Common myeloid progenitor, CD34-positive (primary cell): Measurements from ENCODE around the gene CLEC16A.
A peak's percentile ranks its signal among the peaks of the same experiment; 100 is the strongest.

Experiments
- CTCF ChIA-PET: fragments of 350-600 bp; sonication (Branson Sonifier 250); formaldehyde crosslinking; loops from one replicate; lab custom pipeline; 2021; ENCODE audit warnings: antibody characterized with exemption; lab: Charles Lee
- POLR2A ChIA-PET: fragments of 350-600 bp; sonication (Branson Sonifier 250); formaldehyde crosslinking; loops from one replicate; lab custom pipeline; 2021; ENCODE audit warnings: antibody characterized with exemption; lab: Charles Lee
- DNase-seq, 3 donors: peaks; one replicate each; pipeline versions ENCODE4 v3.0.0 to v3.0.0-alpha.2; 2013
- H3K27ac ChIP-seq, 2 experiments: 1 replicate in 1 of 2; 2 replicates in 1 of 2; pipeline ENCODE4 v1.7.0; 2013; ENCODE audit warnings: inconsistent platforms in 2 of 2, low read length in 2 of 2, mild to moderate bottlenecking in 2 of 2, low read depth in 1 of 2, moderate library complexity in 1 of 2; ENCODE audit not compliant: severe bottlenecking in 2 of 2, insufficient read depth in 1 of 2, poor library complexity in 1 of 2
- H3K27me3 ChIP-seq, 5 experiments: replicated peaks in 2 of 5; 1 replicate in 3 of 5; 2 replicates in 2 of 5; pipeline versions ENCODE4 v1.6.1 to v1.7.0; 2013; ENCODE audit warnings: low read length in 4 of 5, mild to moderate bottlenecking in 2 of 5, moderate library complexity in 2 of 5, inconsistent platforms in 1 of 5; ENCODE audit not compliant: insufficient read depth in 5 of 5, control insufficient read depth in 4 of 5
- H3K36me3 ChIP-seq, 4 experiments: 1 replicate in 2 of 4; 2 replicates in 2 of 4; pipeline versions ENCODE4 v1.6.1 to v1.7.0; 2013; ENCODE audit warnings: low read length in 3 of 4, control low read depth in 1 of 4, mild to moderate bottlenecking in 1 of 4; ENCODE audit not compliant: control insufficient read depth in 4 of 4, insufficient read depth in 4 of 4
- H3K4me1 ChIP-seq, 4 experiments: 1 replicate in 3 of 4; 2 replicates in 1 of 4; pipeline versions ENCODE4 v1.6.1 to v1.7.1; 2013; ENCODE audit warnings: low read length in 3 of 4, mild to moderate bottlenecking in 3 of 4, control low read depth in 1 of 4, inconsistent platforms in 1 of 4, moderate library complexity in 1 of 4; ENCODE audit not compliant: control insufficient read depth in 4 of 4, insufficient read depth in 4 of 4; ENCODE audit errors: control extremely low read depth in 1 of 4
- H3K4me3 ChIP-seq, 7 experiments: 1 replicate in 4 of 7; 2 replicates in 3 of 7; pipeline versions ENCODE4 v1.5.1 to v1.7.0; 2013; ENCODE audit warnings: mild to moderate bottlenecking in 7 of 7, low read length in 6 of 7, moderate library complexity in 6 of 7, inconsistent platforms in 2 of 7, low read depth in 2 of 7, control low read depth in 1 of 7; ENCODE audit not compliant: insufficient read depth in 4 of 7, control insufficient read depth in 1 of 7; ENCODE audit errors: extremely low read depth in 1 of 7
- H3K9me3 ChIP-seq, 5 experiments: 1 replicate in 4 of 5; 2 replicates in 1 of 5; pipeline versions ENCODE4 v1.6.1 to v1.7.1; 2013; ENCODE audit warnings: low read length in 4 of 5, mild to moderate bottlenecking in 2 of 5, inconsistent platforms in 1 of 5, low read depth in 1 of 5, moderate library complexity in 1 of 5; ENCODE audit not compliant: control insufficient read depth in 4 of 5, insufficient read depth in 2 of 5; ENCODE audit errors: control extremely low read depth in 1 of 5
- WGBS: methylation state at CpG from one replicate; pipeline ENCODE4 v1.1.5; 2013; ENCODE audit not compliant: insufficient coverage; 5-methylcytosine and 5-hydroxymethylcytosine counted together

The CLEC16A gene

GRCh38 chr16:11204513-11205047, 260.2 kb downstream of the CLEC16A start:
- H3K4me1 ChIP-seq = peaks cover 2 to 76% (median 38%) of the 10 kb centered on the region in 4 experiments
- DNase-seq = no peak
- no peak overlapping the region for H3K4me3 ChIP-seq
- peaks cover 0 to 8% (median 4%) of the 10 kb centered on the region in 5 experiments for H3K9me3 ChIP-seq
- 89% methylated on average over 3 of the region's 4 CpGs for WGBS
- CTCF ChIA-PET = no interaction called here
- H3K27me3 ChIP-seq = no peaks in the 10 kb centered on the region
- H3K36me3 ChIP-seq = no peaks in the 10 kb centered on the region
- H3K27ac ChIP-seq = no peak overlapping the region
- POLR2A ChIA-PET = no interaction called here

- ChIA-PET CTCF (interaction anchor here (0.9 to 1.1 kb wide), 2 partner anchors 9 to 14 kb away, joined by 3 to 7 read pairs; no protein-coding TSS in a partner anchor), POLR2A (no interaction called here)
- peak in 1 of 3 donors; percentile 9 for DNase-seq
- Histone ChIP-seq H3K4me1 (peaks cover 2 to 78% (median 38%) of the 10 kb centered on the region in 4 experiments), H3K27me3 (no peaks in the 10 kb centered on the region), H3K4me3 (no peak overlapping the region), H3K36me3 (no peaks in the 10 kb centered on the region), H3K9me3 (peaks cover 0 to 8% (median 4%) of the 10 kb centered on the region in 5 experiments), H3K27ac (no peak overlapping the region)
- 91% methylated on average over 19 of the region's 19 CpGs for WGBS
Measured at GRCh38 chr16:11205065-11205699, 260.8 kb downstream of the CLEC16A start.

GRCh38 chr16:11205754-11206581, 261.6 kb downstream of the CLEC16A start:
- Histone ChIP-seq H3K4me1 (peaks cover 2 to 74% (median 33%) of the 10 kb centered on the region in 4 experiments), H3K27me3 (no peaks in the 10 kb centered on the region), H3K36me3 (no peaks in the 10 kb centered on the region), H3K9me3 (peaks cover 0 to 8% (median 4%) of the 10 kb centered on the region in 5 experiments), H3K27ac (no peak overlapping the region), H3K4me3 (no peak overlapping the region)
- POLR2A ChIA-PET = no interaction called here
- peak in 1 of 3 donors; percentile 14 for DNase-seq
- 66% methylated on average over 10 of the region's 13 CpGs for WGBS
- CTCF ChIA-PET = interaction anchor here (0.8 to 2.0 kb wide), 4 partner anchors 8 to 15 kb away, joined by 3 to 11 read pairs (median 5); no protein-coding TSS in a partner anchor

- H3K4me1 ChIP-seq = peaks cover 0 to 61% (median 17%) of the 10 kb centered on the region in 4 experiments
- H3K36me3 ChIP-seq = no peaks in the 10 kb centered on the region
- H3K4me3 ChIP-seq = no peak overlapping the region
- H3K27me3 ChIP-seq = no peaks in the 10 kb centered on the region
- CTCF ChIA-PET = interaction anchor here (1.1 to 2.0 kb wide), 3 partner anchors 11 to 48 kb away, joined by 3 to 11 read pairs (median 4); no protein-coding TSS in a partner anchor
- H3K27ac ChIP-seq = no peak overlapping the region
- WGBS = 95% methylated on average over 3 of the region's 3 CpGs
- POLR2A ChIA-PET = no interaction called here
- DNase-seq = peak in 2 of 3 donors; percentile 46 to 48
- H3K9me3 ChIP-seq = peaks cover 0 to 8% (median 4%) of the 10 kb centered on the region in 5 experiments
Measured at GRCh38 chr16:11207646-11208045, 263.3 kb downstream of the CLEC16A start.

- Histone ChIP-seq H3K9me3 (peaks cover 0 to 8% (median 4%) of the 10 kb centered on the region in 5 experiments), H3K27ac (no peak overlapping the region), H3K27me3 (no peaks in the 10 kb centered on the region), H3K4me1 (peaks cover 0 to 55% (median 11%) of the 10 kb centered on the region in 4 experiments), H3K36me3 (no peaks in the 10 kb centered on the region), H3K4me3 (no peak overlapping the region)
- ChIA-PET POLR2A (no interaction called here), CTCF (interaction anchor here (0.7 to 2.1 kb wide), 3 partner anchors 10 to 51 kb away, joined by 3 to 5 read pairs (median 4); no protein-coding TSS in a partner anchor)
- 90% methylated on average over 6 of the region's 9 CpGs for WGBS
- DNase-seq = peak in 1 of 3 donors; percentile 22
Measured at GRCh38 chr16:11208916-11209665, 264.7 kb downstream of the CLEC16A start.

GRCh38 chr16:11210260-11210659, 265.9 kb downstream of the CLEC16A start:
- no peaks in the 10 kb centered on the region for H3K36me3 ChIP-seq
- peak in 2 of 3 donors; percentile 29 to 40 for DNase-seq
- peaks cover 0 to 44% (median 11%) of the 10 kb centered on the region in 4 experiments for H3K4me1 ChIP-seq
- CTCF ChIA-PET = interaction anchor here (2.1 kb wide), 1 partner anchor 8 kb away, joined by 5 read pairs; no protein-coding TSS in a partner anchor
- H3K27me3 ChIP-seq = no peaks in the 10 kb centered on the region
- 79% methylated on average over 8 of the region's 11 CpGs for WGBS
- POLR2A ChIA-PET = no interaction called here
- H3K27ac ChIP-seq = no peak overlapping the region
- H3K4me3 ChIP-seq = no peak overlapping the region
- H3K9me3 ChIP-seq = peaks cover 0 to 8% (median 4%) of the 10 kb centered on the region in 5 experiments
